ENCODE measurements around the gene VPS37B.

Gene VPS37B

DNA sequence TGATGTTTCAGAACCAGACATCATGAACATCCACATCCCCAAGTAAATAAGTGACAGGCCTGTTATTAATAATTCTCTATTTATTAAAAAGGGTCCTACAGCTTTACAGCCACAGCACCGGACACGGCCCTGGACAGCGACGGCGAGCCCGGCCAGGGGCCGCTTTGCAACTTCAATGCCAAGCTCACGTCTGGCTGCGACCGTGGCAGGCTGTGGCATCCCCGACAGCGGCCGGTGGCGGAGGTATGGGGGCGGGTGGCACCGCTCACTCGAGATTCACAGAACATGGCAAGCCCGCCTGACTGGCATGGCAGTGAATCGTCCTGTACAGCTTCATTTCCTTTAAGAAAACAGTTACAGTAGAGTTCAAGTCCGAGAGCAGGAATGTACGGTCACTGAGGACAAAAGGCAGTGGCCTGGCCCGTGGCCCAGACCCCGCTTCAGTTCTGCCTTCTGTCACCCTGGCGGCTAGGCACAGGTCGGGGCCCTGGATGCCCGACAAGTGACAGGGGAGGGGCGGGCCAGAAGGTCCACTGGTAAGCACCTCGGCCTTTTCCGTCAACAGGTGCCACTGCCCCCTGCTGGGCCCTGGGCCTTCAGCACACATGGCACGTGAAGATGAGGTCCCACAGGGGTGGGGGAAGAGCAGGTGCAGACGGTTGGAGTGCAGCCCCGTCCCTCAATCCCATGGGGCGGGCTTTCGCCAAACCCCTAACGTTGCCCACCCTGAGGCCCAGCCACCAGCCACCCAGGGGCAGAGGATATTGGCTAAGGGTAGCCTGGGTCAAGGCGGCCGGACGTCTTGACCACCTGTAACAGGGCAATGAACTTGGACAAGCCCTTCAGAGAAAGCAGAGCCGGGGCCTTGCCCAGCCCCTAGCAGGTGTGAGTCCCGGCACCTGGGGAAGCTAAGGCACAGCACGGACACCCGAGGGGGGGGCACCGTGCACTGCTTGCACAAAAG lies 30.4 kb downstream of the VPS37B start:
- no peak for DNase-seq

GRCh38 chr12:122864894-122865253 lies 31.1 kb downstream of the VPS37B start:
- no peak for DNase-seq

- DNase-seq = no peak
Observed at GRCh38 chr12:122862872-122863701, 32.8 kb downstream of the VPS37B start.

- no peak for DNase-seq
Observed at GRCh38 chr12:122862110-122862634, 33.8 kb downstream of the VPS37B start.

- no peak for DNase-seq
Observed at GRCh38 chr12:122861587-122861970, 34.3 kb downstream of the VPS37B start.

- DNase-seq = no peak
Observed at GRCh38 chr12:122860854-122861586, 34.9 kb downstream of the VPS37B start.

GRCh38 chr12:122860040-122860853 lies 35.7 kb downstream of the VPS37B start:
- DNase-seq = peak; percentile 82

DNA sequence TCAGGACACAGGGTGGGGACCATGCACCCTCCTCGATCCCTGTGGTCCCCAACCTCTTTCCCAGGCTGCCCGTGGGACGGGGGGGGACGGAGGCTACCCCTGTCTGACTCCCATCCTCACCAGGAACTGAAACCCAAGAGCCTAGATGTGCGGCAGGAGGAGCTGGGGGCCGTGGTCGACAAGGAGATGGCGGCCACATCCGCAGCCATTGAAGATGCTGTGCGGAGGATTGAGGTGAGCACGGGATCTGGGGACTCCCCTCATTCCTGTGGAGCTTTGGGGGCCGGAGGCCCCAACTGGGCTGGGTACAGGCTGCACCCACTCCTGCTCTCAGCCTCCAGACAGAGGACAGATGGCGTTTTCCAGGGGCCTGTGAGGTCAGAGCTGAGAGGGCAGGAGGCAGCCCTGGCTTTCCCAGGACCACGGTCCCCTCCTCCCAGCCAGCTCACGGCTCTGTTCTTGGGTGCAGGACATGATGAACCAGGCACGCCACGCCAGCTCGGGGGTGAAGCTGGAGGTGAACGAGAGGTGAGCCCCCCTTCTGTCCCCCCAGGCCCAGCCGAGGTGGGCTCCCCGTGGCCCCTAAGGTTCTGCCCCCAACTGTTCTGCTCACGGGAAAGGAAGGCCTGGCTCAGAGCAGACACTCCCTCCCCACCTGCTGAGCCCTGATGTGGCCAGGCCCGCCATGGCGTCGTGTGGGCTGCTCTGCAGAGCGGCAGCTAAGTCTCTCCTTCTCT lies 36.5 kb downstream of the VPS37B start:
- DNase-seq = no peak

DNA sequence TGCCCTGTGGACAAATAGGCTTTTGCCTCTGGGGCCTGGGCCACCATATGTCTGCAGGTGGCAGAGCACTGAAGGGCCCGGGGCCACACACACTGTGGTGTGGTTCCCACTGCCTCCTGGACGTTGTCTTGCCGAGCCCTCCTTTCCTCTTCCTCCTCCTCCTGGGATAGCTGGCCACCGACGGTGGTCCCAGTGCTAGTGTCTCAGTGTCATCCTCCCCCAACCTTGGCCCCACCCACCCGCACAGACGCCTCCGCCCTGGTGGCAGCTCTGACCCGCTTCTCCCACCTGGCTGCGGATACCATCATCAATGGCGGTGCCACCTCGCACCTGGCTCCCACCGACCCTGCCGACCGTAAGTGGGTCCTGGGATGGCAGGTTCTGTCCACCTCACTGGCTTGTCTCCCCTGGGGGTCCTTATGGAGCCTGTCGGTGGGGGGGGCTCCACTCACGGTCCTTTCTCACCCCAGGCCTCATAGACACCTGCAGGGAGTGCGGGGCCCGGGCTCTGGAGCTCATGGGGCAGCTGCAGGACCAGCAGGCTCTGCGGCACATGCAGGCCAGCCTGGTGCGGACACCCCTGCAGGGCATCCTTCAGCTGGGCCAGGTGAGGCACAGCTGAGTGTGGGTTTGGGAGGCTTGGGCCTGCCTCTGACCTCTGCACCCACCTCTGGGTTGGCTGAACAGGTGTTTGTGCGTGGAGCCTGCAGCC lies 37.2 kb downstream of the VPS37B start:
- DNase-seq = no peak

DNA sequence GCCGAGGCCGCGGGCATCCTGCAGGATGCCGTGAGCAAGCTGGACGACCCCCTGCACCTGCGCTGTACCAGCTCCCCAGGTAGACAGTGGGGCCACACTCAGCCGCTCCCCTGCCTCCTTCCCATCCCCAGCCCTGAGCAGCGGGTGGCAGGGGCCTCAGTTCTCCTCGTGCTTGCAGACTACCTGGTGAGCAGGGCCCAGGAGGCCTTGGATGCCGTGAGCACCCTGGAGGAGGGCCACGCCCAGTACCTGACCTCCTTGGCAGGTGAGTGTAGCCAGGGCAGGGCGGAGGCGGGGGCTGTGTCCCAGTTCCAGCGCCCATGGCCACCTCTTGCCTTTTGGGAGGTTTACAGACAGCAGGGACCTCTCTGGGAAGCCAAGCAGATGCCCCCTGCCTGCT lies 37.8 kb downstream of the VPS37B start:
- no peak for DNase-seq

- DNase-seq = no peak
Observed at GRCh38 chr12:122856999-122857671, 38.8 kb downstream of the VPS37B start.

DNA sequence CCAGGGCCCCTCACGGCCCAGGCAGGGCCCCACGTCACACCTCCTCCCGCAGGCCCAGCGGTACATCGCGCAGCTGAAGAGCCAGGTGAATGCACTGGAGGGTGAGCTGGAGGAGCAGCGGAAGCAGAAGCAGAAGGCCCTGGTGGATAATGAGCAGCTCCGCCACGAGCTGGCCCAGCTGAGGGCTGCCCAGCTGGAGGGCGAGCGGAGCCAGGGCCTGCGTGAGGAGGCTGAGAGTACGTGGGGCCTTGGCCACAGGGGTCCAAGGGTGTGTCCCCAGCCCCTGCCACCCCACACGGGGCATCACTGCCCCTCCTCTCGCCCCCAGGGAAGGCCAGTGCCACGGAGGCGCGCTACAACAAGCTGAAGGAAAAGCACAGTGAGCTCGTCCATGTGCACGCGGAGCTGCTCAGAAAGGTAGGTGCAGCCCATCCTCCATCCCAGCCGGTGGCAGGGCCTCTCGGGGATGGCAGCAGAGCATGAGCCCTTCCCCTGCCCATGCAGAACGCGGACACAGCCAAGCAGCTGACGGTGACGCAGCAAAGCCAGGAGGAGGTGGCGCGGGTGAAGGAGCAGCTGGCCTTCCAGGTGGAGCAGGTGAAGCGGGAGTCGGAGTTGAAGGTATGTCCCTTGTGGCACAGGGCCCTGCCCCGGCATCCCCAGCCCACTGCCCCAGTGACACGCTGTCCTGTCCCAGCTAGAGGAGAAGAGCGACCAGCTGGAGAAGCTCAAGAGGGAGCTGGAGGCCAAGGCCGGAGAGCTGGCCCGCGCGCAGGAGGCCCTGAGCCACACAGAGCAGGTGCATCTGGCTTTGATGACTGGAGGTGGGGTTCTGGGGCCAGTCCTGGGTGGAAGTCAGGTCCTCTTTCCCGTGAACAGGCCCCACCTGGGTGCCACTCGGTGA lies 39.7 kb downstream of the VPS37B start:
- DNase-seq = no peak

- no peak for DNase-seq
Observed at GRCh38 chr12:122855071-122855829, 40.7 kb downstream of the VPS37B start.

- no peak for DNase-seq
Observed at GRCh38 chr12:122854554-122854953, 41.4 kb downstream of the VPS37B start.

DNA sequence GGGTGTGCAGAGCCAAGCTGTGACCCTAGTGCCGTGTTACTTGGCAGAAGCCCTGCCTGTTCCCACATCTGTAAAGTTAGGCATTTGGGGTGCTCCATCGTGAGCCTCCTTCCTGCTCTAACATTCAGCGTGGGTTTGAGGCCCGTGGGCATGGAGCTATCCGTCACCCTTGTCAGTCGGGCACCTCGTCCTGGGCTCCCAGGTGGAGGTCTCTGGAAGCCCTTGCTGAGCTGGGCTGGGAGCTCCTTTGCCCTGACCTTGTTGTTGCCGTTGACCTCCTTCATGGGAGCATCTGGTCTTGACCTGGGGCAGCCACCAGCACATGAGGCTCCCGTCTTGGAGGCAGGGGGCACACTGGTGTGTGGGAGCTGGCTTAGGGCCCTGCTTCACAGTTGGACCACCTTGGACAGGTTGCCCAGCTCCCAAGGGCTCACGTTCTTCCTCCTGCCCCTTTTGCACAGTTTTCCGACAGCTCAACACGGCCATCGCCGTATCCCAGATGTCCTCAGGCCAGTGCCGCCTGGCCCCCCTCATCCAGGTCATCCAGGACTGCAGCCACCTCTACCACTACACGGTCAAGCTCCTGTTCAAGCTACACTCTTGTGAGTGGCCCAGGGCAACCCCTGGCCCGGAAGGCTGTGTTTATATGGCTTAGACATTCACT lies 42.2 kb downstream of the VPS37B start:
- DNase-seq = no peak

DNA sequence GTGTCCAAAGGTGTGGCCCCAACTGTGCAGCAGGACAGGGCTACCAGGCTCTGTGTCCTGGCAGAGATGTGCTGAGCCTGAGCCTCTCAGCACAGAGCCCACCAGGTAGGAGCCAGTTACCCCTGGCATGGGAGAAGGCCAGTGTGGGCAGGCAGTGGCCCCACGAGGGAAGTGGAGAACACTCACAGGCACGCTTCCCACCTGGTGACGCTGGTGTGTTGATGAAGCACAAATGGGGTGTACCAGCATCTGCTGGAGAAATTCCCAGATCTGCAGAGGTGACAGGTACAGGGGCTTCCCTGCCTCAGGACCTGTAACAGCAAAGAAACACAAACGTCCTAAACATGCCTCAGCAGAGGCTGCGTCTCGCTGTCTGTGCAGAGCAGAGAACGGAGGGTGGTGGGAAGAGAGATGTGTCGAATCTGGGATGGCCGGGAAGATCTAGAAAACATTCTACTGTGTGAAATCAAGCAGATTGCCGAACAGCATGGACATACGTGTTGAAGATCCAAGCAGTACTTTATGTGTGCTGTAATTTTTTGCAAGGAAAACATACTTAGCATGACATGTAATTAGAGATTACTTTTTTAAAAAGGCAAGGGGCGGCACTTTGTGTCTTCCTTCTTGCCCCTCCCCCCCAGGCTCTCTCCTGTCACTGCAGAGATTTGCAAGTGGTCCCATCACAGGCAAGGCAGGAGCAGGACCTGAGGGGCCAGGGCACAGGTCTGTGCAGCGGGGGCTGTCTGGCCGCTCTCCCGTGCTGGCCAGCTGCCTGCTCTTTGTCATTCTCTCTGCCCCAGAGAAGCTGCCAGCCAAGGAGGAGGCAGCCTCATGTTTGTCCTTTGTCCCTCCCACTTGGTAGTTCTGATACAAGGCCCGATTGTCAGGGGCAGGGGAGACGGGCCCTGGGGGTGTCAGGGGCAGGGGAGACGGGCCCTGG lies 43.3 kb downstream of the VPS37B start:
- DNase-seq = no peak

Data from activated CD4-positive, alpha-beta T cell treated with anti-CD3 and anti-CD28 coated beads, Interleukin-2, amount 50 U/mL, for 16 hours (primary cell).